ENCODE measurements around the gene USP12.

- TF ChIP-seq CTCF (IDR thresholded peaks at IDR 0.05) (no peak), POLR2A (IDR thresholded peaks at IDR 0.05) (no peak), EP300 (IDR thresholded peaks at IDR 0.05) (no peak)
These were observed 49.6 kb downstream of the USP12 start for GRCh38 chr13:27122036-27122435.

All from tibial nerve (tissue), 4 donors.